ENCODE results near the gene ATF6. TPM values are rescaled to one million over a fixed set of nuclear protein-coding genes. Genes with fewer than 3 reads are reported as not detected.

Gene ATF6
- total and polyA plus RNA-seq, 2 of the 8 experiments (the other 6 are each of a cell fraction or from before 2014, with no cell fraction given) = 4.6 to 10.0 TPM

DNA sequence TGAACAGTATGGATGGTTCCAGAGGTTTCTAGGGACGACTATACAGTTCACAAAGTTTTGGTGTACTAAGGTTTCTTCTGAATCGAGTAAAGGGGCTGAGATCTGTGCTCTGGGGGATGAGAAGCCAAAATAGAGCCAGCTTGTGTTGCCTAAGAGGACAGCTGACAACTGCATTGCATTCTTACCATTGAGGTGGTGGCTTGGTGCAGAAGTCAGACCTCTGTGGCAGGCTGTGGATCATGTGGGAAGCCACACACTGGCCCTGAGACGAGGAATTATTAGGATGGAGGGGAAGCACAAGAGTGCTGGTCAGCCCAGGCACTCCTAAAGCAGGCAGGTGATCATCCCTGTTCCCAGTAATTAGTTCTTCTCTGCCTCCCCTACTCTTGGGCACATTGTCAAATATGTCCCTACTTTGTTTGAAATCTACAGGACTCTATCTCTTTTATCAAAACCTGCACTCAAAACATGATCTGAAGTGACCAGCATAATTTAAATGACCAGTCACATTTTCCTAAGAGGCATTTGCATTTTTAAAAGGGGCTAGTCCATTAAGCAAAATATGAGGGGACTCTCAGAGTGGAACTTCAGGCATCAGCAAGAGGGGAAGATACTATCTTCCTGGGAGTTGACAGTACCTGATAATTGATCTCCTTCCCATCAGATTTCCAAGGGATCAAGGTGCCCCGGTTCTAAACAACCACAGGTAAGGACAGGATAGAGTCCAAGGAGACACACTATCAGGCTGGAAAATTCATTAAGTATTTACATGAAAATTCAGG lies 45.0 kb upstream of the ATF6 start, which contains the start of gene FCRLB:
Gene FCRLB (plus strand): TSS at position 589 of the 782 bp plus-strand sequence. CDS start 1,129 bp downstream, outside the sequence.
- ChIA-PET CTCF (ENCODE audit: partially characterized antibody) (no interaction called here), POLR2A (ENCODE audit: partially characterized antibody) (no interaction called here)
- Histone ChIP-seq H3K23me2 (ENCODE audit: low read depth, low read length) (peaks cover 6% of the 10 kb centered on the region), H3K36me3 (ENCODE audit: control insufficient read depth in 2 of 4, insufficient read depth in 4 of 4, low read length in 3 of 4) (no peaks in the 10 kb centered on the region), H4K20me1 (replicated peaks in 1 of 2; ENCODE audit: control insufficient read depth in 1 of 2, insufficient read depth in 2 of 2, low read length in 2 of 2) (no peaks in the 10 kb centered on the region), H2BK120ac (replicated peaks; ENCODE audit: low read depth, low read length) (no peak within 1 kb of the TSS), H3K18ac (ENCODE audit: extremely low read depth, low read length) (no peak within 1 kb of the TSS), H3K23ac (ENCODE audit: insufficient read length) (no peak within 1 kb of the TSS), H3K56ac (replicated peaks; ENCODE audit: insufficient read length, low read depth, low read length) (no peak within 1 kb of the TSS), H3K27me3 (replicated peaks in 1 of 4; ENCODE audit: control insufficient read depth in 3 of 4, extremely low read depth in 1 of 4, insufficient read depth in 3 of 4, low read length in 3 of 4) (peaks cover 12 to 18% (median 16%) of the 10 kb centered on the region in 4 experiments), H3K9ac (replicated peaks in 1 of 4; ENCODE audit: extremely low read depth in 1 of 4, low read depth in 3 of 4, low read length in 3 of 4) (no peak within 1 kb of the TSS), H3K4ac (replicated peaks; ENCODE audit: insufficient read length, low read depth, low read length) (no peak within 1 kb of the TSS), H4K91ac (replicated peaks; ENCODE audit: insufficient read length, low read length) (no peak within 1 kb of the TSS), H3K4me2 (ENCODE audit: insufficient read depth in 1 of 2, low read depth in 2 of 2, low read length in 2 of 2) (no peak within 1 kb of the TSS), H3K79me2 (ENCODE audit: control insufficient read depth in 1 of 2, insufficient read depth in 2 of 2, low read length in 2 of 2) (no peaks in the 10 kb centered on the region), H2BK15ac (ENCODE audit: low read length) (no peak within 1 kb of the TSS), H3K27ac (ENCODE audit: low read depth, low read length) (no peak within 1 kb of the TSS), H4K8ac (ENCODE audit: extremely low read depth, insufficient read depth, low read length) (no peak within 1 kb of the TSS), H3K4me3 (ENCODE audit: extremely low read depth in 1 of 4, insufficient read depth in 2 of 4, low read depth in 3 of 4, low read length in 4 of 4) (no peak within 1 kb of the TSS), H3K4me1 (replicated peaks in 1 of 4; ENCODE audit: control insufficient read depth in 3 of 4, insufficient read depth in 4 of 4, low read length in 3 of 4) (peaks cover 0 to 3% (median 3%) of the 10 kb centered on the region in 4 experiments; a peak in 5 of 7 replicates), H2AFZ (ENCODE audit: low read length) (no peak within 1 kb of the TSS), H4K5ac (ENCODE audit: insufficient read length, low read depth, low read length) (no peak within 1 kb of the TSS), H3K79me1 (ENCODE audit: low read depth, low read length) (no peaks in the 10 kb centered on the region), H2BK20ac (ENCODE audit: low read length) (no peak within 1 kb of the TSS), H3K9me3 (ENCODE audit: insufficient read depth in 2 of 2, low read depth in 1 of 2, low read length in 1 of 2) (no peaks in the 10 kb centered on the region), H2AK5ac (ENCODE audit: low read depth, low read length) (no peak within 1 kb of the TSS), H2BK12ac (ENCODE audit: low read depth, low read length) (no peak within 1 kb of the TSS; the same call in 1 of the 2 replicates), H3K14ac (ENCODE audit: insufficient read length) (no peak within 1 kb of the TSS), H2BK5ac (ENCODE audit: low read depth, low read length) (no peak within 1 kb of the TSS)
- no peak for DNase-seq (ENCODE audit: low read depth in 1 of 2, low spot score in 2 of 2)
- FAIRE-seq = no peak
- 60% methylated on average over 3 of the region's 4 CpGs; no CpG with 5 or more reads in 1 of the 2 experiments for WGBS, 2 experiments (ENCODE audit: extremely low coverage in 1 of 2, insufficient coverage in 1 of 2, insufficient read length in 1 of 2, insufficient replicate concordance in 2 of 2, low coverage in 1 of 2, low lambda C conversion rate in 2 of 2, missing lambda C conversion rate in 1 of 2)
- TF ChIP-seq SIN3A (conservative IDR thresholded peaks at IDR 0.05 in 1 of 2, IDR thresholded peaks at IDR 0.05 in 1 of 2; ENCODE audit: low read depth in 1 of 2, low read length in 2 of 2) = no peak
- TF ChIP-seq, protein P1, sequence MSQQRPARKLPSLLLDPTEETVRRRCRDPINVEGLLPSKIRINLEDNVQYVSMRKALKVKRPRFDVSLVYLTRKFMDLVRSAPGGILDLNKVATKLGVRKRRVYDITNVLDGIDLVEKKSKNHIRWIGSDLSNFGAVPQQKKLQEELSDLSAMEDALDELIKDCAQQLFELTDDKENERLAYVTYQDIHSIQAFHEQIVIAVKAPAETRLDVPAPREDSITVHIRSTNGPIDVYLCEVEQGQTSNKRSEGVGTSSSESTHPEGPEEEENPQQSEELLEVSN (IDR thresholded peaks at IDR 0.05) = no peak
- no peak for TF ChIP-seq JUN (IDR thresholded peaks at IDR 0.05; ENCODE audit: low read depth, low read length)
- no peak for TF ChIP-seq EZH2 (IDR thresholded peaks at IDR 0.05; ENCODE audit: low read depth, low read length, severe bottlenecking)
- TF ChIP-seq POLR2AphosphoS5 (IDR thresholded peaks at IDR 0.05; ENCODE audit: low read depth, low read length) = no peak
- no peak for TF ChIP-seq KDM5A (IDR thresholded peaks at IDR 0.05; ENCODE audit: low read length)
- TF ChIP-seq CBX8 (IDR thresholded peaks at IDR 0.05; ENCODE audit: borderline replicate concordance, low read depth, low read length) = no peak
- TF ChIP-seq CHD1 (IDR thresholded peaks at IDR 0.05; ENCODE audit: low read depth, low read length) = no peak
- no peak for TF ChIP-seq RNF2 (IDR thresholded peaks at IDR 0.05; ENCODE audit: borderline replicate concordance, low read depth, low read length, missing control alignments, poor library complexity, severe bottlenecking)
- TF ChIP-seq KDM1A (IDR thresholded peaks at IDR 0.05; ENCODE audit: borderline replicate concordance, low read length) = no peak
- no peak for TF ChIP-seq BCL11A (IDR thresholded peaks at IDR 0.05; ENCODE audit: low read depth in 2 of 2, low read length in 2 of 2)
- TF ChIP-seq JUND (IDR thresholded peaks at IDR 0.05; ENCODE audit: low read length) = no peak

All from H1 (cell line).